Stimulated activated CD4-positive, alpha-beta T cell treated with anti-CD3 and anti-CD28 coated beads, Interleukin-2, amount 100 ng/mL, for 24 hours (primary cell): ENCODE results near the gene PTGIS.

Experiments
- DNase-seq, 2 donors: peaks; one replicate each; pipeline ENCODE4 v3.0.0-alpha.2; 2020

Gene PTGIS

GRCh38 chr20:49557449-49557848 is 10.5 kb downstream of the PTGIS start:
- no peak for DNase-seq

GRCh38 chr20:49556621-49557020 is 11.3 kb downstream of the PTGIS start:
- no peak for DNase-seq

- no peak for DNase-seq
Observed at GRCh38 chr20:49549801-49550551, 18.0 kb downstream of the PTGIS start.

DNA sequence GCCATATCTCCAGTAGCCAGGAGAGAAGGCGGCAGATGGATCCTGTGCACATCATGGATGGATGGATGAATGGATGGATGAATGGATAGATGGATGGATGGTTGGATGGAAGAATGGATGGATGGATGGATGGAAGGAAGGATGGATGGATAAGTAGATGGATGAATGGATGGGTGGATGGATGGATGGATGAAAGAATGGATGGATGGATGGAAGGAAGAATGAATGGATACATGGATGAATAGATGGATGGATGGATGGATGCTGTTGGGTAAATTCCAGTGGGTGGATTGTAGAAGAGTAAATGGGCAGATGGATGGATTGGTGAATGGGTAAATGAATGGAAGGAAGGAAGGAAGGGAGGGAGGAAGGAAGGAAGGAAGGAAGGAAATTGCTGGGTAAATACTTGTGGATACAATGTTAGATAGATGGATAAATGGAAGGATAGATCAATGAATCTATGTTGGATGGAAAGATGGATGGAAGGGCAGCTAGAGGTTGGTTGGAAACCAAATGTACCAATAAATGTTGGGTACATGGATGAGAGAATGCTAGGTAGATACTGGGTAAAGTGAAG is 19.5 kb downstream of the PTGIS start:
- no peak for DNase-seq

DNA sequence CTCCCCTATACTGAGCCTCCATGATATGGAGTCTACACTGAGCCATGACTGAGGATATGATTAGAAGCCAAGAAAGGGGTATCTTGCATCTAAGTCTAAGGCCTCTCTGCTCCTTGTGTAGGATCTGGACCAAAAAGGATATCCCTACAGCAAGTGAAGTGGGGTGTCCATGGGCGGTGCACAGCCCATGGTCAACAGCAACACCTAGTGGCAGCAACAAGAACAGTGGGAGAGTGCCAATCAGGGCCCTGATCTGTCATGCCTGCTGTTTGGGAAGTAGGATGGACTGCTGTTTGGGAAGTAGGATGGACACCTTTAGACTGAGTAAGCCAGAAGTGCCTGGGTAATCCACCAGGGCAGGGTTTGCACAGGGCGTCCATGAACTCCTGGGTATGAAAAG is 22.4 kb downstream of the PTGIS start:
- DNase-seq: no peak

- DNase-seq: no peak
Observed at GRCh38 chr20:49544535-49544934, 23.4 kb downstream of the PTGIS start.

GRCh38 chr20:49543858-49544437 is 24.0 kb downstream of the PTGIS start:
- no peak for DNase-seq

GRCh38 chr20:49543071-49543857 is 24.7 kb downstream of the PTGIS start:
- DNase-seq: no peak

DNA sequence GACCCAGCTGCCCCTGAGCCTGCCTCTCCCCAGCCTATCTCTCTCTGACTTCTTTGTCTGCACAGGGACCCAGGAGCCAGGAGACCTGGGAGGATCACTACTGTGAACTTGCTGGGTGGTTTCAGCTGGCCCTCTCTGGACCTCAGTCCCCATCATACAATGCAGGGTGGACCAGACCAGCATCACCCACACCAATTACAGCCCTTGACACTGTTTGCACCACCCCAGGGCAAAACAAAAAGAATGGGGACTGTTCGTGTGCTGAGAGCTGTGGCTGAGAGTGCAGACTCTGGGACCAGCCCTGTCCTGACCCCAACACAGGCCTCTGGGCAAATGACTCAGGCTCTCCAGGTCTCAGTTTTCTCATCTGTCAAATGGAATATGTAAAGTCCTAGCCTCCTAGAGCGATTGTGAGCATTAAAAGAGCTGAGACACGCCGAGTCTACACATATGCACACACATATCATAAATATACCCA is 25.4 kb downstream of the PTGIS start:
- no peak for DNase-seq

DNA sequence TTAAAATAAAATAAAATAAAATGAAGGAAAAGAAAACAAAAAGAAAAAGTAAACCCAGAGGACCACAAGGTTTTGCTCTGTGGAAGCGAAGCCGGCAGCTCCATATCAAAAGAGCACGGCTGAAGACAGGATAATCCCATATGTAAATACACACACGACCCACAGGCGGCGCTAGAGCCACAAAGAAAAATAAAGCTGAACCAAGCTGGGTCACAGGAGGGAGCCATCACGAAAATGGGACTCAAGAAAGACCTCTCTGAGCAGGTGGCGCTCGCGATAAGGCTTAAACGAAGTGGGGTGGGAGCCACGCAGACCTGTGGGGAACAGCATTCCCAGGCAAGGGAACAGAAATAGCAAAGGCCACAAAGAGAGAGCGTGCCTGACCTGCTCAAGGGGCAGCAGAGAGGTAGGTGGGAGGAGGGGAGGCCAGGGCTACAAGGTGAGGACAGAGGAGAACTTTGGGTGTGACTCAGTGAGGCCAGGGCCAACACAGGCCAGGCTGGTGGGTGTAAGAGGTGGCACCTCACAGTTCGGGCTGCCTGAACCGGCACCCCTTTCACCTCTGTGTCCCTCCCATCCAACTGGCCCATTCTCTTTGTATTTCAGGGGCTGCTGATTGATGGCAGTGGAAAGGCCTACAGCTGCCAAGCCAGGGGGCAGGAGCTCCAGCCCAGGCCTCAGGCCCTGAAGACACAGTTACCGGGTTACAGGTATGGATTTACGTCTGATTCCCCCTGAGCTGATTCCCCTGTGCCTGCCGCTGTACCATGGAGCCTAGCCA is 26.0 kb downstream of the PTGIS start:
- peak; percentile 70 to 79 for DNase-seq

- DNase-seq: no peak
Observed at GRCh38 chr20:49540687-49541435, 27.1 kb downstream of the PTGIS start.

DNA sequence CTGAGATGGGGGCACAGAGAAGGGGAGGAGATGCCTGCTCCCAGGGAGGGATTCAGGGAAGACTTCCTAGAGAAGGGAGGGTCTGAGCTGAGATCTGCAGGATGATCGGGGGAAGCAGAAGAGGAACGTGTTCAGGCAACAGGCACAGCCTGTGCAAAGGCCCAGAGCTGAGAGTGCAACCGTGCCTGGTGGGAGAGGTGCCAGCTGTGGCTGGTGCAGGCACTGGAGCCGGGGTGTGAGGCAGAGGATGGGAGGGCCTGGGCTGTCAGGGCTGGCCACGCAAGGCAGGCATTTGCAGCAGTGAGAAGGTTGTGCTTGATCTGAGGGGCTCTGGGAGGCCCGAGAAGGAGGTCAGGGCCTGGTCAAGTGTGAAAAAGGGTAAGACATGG is 27.7 kb downstream of the PTGIS start:
- no peak for DNase-seq

DNA sequence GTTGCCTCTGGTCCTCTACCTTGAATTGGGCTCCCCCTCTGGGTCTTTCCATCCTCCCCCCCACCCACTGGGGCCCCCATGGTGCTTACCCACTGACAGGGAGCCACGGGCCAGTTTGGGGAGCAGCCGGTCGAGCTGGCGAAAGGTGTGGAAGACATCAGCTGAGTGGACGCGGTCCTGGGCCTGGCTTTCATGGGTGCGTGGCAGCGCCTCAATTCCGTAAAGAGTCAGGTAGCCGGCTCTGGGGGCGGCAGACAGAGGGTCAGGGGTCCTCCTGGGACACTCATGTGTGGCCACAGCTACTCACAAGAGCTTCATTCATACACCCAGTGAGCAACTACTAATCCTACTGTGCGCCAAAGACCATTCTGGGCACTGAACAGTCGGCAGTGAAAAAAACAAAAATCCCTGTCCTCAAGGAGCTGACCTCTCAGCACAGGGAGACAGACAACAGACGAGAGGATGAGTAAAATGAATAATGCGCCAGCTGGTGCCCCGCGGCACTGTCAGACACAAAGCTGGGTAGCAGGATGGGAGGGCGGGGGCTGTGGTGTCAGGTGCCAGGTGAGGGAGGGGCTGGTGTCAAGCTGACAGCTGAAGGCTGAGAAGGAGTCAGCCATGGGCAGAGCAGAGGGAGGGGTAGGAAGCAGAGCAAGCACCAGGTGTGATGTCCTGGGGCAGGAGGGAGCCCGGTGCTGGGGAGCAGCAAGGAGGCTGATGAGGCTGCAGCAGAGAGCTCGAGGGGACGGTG is 28.3 kb downstream of the PTGIS start:
- no peak for DNase-seq

DNA sequence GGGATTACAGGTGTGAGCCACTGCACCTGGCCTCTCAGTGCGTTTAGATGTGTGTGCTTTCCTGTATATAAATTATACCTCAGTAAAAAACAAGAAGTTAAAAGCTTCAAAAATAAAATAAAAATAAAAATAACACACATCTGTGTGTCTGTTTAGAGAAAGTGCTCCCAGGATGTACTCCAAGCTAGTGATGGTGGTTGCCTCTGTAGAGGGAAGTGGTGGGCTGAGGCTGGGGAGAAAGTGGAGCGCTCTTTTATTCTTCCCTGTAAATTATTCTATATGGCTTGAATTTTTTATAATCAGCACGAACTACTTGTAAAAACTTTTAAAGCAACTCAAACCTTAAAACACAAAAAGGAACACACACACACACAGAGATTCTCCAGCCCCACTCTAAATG is 29.0 kb downstream of the PTGIS start:
- peak in 1 of 2 donors; percentile 3 for DNase-seq

DNA sequence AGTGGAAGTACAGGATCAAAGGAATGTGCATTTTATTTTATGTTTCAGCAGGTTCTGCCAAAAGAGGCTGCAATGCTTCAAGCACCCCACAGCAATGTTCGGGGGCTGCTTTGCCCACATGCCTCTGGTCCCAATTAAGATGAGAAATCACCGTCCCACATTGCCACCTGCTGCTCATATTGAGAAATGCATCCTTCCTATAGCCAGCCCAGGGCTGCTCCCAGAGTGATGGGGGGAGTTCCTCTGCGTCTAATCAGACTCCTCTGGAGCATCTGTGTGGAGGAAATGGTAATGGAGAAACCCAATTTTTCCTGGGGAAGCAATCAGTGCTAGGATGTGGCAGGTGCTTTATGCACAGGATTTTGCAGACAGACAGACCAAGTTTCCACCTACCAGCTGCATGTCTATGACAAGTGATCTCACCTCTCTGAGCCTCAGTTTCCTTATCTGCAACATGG is 33.7 kb downstream of the PTGIS start:
- peak; percentile 65 to 70 for DNase-seq

GRCh38 chr20:49532285-49532946 is 35.5 kb downstream of the PTGIS start:
- DNase-seq: no peak

DNA sequence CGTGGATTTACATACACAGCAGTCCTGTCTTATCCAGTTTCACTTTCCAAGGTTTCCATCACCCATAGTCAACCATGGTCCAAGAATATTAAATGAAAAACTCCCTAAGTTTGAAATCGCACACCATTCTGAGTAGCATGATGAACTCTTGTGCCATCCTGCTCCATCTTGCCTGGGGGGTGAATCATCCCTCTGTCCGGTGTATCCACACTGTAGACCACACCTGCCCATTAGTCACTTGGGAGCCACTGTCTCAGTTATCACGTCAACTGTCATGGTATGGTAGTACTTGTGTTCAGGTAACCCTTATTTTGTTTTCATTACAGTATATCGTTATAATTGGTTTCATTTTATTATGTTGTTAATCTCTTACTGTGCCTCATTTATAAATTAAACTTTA is 38.5 kb downstream of the PTGIS start:
- no peak for DNase-seq

- DNase-seq: no peak
Observed at GRCh38 chr20:49526568-49526967, 41.4 kb downstream of the PTGIS start.

- DNase-seq: no peak
Observed at GRCh38 chr20:49526056-49526455, 41.9 kb downstream of the PTGIS start.

DNA sequence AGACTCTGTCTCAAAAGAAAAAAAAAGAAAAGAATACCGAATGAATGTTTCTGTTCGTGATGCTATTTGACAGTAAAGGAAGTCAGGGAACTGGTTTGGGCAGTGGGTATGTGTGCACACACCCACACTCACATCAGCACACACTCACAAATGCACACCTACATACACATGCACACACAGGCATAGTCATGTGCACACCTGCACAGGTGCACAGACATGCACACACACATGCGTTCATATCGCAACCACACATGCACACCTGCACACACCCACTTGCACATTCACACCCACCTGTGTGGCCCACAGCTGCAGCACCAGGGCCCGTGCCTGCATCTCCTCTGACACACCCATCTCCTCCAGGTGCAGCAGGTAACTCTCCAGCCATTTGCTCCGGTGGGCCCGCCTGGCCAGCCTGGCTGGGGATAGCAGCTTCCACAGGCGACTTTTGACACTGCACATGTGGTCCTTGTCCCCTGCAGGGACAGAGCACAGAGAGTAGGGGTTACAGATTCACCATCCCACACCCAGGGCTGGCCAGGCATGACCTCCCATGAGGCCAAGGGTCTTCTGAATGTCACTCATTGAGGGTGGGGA is 44.1 kb downstream of the PTGIS start:
- no peak for DNase-seq
